ENCODE results near the gene GALC. TPM values are rescaled to one million over a fixed set of nuclear protein-coding genes. Genes with fewer than 3 reads are reported as not detected.

Gene GALC
- total RNA-seq = 10 to 100 TPM; 11.2 to 12.7 TPM

DNA sequence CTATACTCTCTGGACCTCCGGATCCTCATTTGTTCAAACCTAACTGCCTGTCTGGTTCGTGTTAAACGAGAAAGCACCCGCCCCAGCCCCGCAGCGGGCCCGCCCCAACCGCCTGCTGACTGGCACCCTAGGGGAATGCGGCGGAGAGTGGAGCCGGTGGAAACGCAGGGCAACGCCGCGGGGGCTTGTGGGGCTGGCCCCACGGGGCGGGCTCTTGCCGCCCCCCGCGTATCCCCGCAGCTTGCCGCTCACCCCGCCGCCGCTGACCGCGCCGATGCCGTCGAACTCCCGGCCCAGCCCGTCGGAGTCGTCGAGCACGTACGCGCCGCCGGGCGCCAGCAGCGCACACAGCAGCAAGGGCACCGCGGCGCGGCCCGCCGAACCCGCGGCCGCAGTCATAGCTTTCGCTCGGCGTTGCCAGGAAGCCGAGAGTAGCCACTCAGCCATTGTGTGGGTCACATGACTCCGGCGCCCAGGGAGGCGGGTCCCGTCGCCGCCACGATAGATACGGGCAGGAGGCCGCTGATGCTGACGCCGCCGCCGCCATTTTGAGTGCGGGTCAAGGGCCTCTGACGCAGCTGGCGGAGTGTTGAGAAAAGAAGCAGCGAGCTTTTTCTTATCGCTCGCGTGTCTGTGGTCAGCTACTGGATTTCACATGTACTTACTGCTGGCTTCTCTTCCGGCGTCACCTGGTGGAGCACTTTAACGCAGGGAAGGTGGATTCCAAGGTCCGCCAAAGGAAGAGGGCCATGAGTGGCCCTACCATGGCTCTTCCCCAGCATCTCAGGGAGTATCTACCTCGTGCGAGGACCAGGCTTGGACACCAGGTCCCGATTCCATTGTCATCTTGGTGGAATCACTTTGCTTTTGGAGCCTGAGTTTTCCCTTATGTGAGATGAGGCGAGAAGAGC, at the start of gene GALC:
Gene GALC (minus strand): TSS at position 465 of the 911 bp plus-strand sequence. CDS start 18 bp downstream, at position 447.
- no peaks in the 10 kb centered on the region for H3K36me3 Mint-ChIP-seq (ENCODE audit: low read depth)
- DNase-seq = peak; percentile 96
- peak within 1 kb of the TSS; percentile 81 for H3K4me3 Mint-ChIP-seq
- intact Hi-C loops (cut with micrococcal nuclease) = loop anchor here (1.0 to 10.0 kb wide), 6 partner anchors 13 to 832 kb away; partner anchors contain the start of genes SPATA7, TTC8 and ZC3H14
- H3K9me3 Mint-ChIP-seq = no peaks in the 10 kb centered on the region
- CTCF ChIA-PET = interaction anchor here (1.0 to 3.2 kb wide), 4 partner anchors 9 to 196 kb away, joined by 3 to 22 read pairs (median 4); partner anchors contain the start of gene GPR65
- no peaks in the 10 kb centered on the region for H3K27me3 Mint-ChIP-seq (ENCODE audit: low read depth)
- peaks cover 45% of the 10 kb centered on the region for H3K4me1 Mint-ChIP-seq (ENCODE audit: low read depth)
- H3K27ac Mint-ChIP-seq = peak within 1 kb of the TSS; percentile 96

DNA sequence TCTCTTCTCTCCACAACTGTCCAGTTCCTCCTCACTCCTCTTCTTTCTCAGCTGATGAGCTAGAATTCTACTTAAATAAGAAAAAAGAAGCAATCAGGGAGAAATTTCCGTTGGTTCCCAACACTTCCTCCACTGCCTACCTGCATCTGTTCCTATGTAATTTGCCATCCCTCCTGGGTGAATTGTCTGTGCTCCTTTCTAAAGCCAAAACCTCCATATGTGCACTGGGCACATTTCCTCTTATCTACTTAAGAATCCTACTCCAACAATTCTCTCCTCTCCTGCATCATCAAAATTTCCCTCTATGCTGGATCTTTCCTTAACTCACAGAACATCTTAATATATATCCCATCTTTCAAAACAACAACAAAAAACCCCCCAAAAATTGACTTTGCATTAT, 47.2 kb upstream of the GALC start:
- no peaks in the 10 kb centered on the region for H3K36me3 Mint-ChIP-seq (ENCODE audit: low read depth)
- intact Hi-C loops (cut with micrococcal nuclease) = no loop called here
- CTCF ChIA-PET = interaction anchor here (1.7 kb wide), 1 partner anchor 24 kb away, joined by 3 read pairs; no protein-coding TSS in a partner anchor
- DNase-seq = no peak
- no peaks in the 10 kb centered on the region for H3K9me3 Mint-ChIP-seq
- H3K27ac Mint-ChIP-seq = no peak overlapping the region
- H3K4me1 Mint-ChIP-seq (ENCODE audit: low read depth) = peaks cover 12% of the 10 kb centered on the region
- no peaks in the 10 kb centered on the region for H3K27me3 Mint-ChIP-seq (ENCODE audit: low read depth)
- H3K4me3 Mint-ChIP-seq = no peak overlapping the region

DNA sequence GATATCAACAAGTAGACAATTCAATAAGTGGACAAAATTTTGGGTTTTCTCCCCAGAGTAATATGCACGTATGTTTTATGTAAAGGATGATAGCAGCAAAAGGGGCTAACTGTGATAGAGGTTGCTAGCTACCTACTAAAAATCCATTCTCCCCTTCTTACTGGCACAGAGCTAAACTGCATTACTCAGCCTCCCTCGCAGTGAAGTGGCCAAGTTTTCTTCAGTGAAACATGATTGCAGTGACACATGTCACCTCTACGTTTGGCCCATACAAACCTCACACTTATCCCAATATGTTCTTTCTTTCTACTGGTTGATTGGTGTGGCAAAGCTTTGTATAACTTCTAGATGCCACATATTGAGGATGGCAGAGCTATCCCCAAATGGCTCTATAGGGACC, 46.2 kb upstream of the GALC start:
- no peaks in the 10 kb centered on the region for H3K36me3 Mint-ChIP-seq (ENCODE audit: low read depth)
- CTCF ChIA-PET = interaction anchor here (0.5 to 0.6 kb wide), 2 partner anchors 158 to 163 kb away, joined by 3 to 5 read pairs; no protein-coding TSS in a partner anchor
- H3K4me1 Mint-ChIP-seq (ENCODE audit: low read depth) = peaks cover 4% of the 10 kb centered on the region
- no peak overlapping the region for H3K27ac Mint-ChIP-seq
- H3K9me3 Mint-ChIP-seq = no peaks in the 10 kb centered on the region
- no peak for DNase-seq
- no peak overlapping the region for H3K4me3 Mint-ChIP-seq
- intact Hi-C loops (cut with micrococcal nuclease) = no loop called here
- no peaks in the 10 kb centered on the region for H3K27me3 Mint-ChIP-seq (ENCODE audit: low read depth)

DNA sequence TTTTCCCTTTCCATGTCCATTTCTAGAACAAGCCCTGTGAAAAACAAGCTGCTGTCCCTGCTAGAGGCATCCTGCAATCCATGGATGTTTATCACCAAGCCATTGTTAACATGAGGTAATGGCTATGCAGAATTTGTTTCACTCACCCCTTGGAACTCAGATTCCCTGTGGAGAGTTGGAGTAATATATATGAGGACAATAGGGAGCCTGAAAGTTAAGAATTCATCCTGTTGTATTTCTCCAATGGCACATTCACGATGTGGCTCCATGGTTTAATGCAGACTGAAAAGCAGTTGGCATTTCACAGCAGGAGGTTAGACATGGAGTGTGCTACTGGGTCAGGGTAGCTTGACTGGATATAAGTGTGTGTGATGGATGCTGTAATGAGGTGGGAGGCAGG, 44.3 kb upstream of the GALC start:
- Mint-ChIP-seq H3K36me3 (ENCODE audit: low read depth) (no peaks in the 10 kb centered on the region), H3K27me3 (ENCODE audit: low read depth) (no peaks in the 10 kb centered on the region), H3K4me3 (no peak overlapping the region), H3K4me1 (ENCODE audit: low read depth) (peaks cover 2% of the 10 kb centered on the region), H3K9me3 (no peaks in the 10 kb centered on the region), H3K27ac (no peak overlapping the region)
- DNase-seq = no peak
- intact Hi-C loops (cut with micrococcal nuclease) = no loop called here
- CTCF ChIA-PET = no interaction called here

DNA sequence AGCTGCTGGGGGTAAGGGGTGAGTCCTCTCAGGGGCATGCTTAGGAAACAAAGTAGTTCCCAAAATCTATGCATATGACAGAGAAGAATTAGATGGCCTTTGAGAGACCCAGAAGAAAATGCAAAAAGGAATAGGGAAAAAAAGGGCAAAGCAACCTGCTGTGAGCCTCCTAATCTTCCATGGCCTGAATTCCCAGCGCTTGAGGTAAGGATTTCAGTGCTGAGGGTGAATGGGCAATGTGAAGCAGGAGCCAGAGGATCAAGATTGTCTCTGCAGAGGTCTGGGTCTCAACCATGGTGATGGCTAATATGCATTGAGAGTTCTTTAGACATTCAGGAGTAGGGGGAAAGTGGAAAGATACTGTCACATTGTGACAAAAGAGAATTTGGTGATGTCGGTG, 43.4 kb upstream of the GALC start:
- no peak overlapping the region for H3K4me3 Mint-ChIP-seq
- no peaks in the 10 kb centered on the region for H3K27me3 Mint-ChIP-seq (ENCODE audit: low read depth)
- H3K4me1 Mint-ChIP-seq (ENCODE audit: low read depth) = peaks cover 2% of the 10 kb centered on the region
- intact Hi-C loops (cut with micrococcal nuclease) = no loop called here
- H3K9me3 Mint-ChIP-seq = no peaks in the 10 kb centered on the region
- DNase-seq = no peak
- no peak overlapping the region for H3K27ac Mint-ChIP-seq
- CTCF ChIA-PET = no interaction called here
- no peaks in the 10 kb centered on the region for H3K36me3 Mint-ChIP-seq (ENCODE audit: low read depth)

DNA sequence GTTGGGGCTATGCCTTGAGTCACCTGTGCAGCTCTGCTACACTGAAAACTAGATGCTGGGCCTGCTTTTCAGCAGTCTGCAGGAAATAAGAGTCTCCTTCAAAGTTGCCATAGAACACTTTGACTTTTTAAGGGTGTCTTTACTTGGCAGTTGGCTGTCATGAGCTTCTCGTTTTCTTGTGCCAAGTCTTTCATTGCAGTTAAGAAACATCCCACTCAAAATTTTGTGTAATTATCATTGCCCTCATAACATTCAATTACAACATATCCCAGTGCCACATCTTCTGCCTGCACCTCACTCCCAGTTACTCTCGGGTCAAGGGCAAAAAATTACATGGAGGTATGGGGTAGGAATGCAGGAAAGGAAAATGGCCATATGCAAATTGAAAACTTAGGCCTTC, 41.1 kb upstream of the GALC start:
- no peak for DNase-seq
- no peaks in the 10 kb centered on the region for H3K36me3 Mint-ChIP-seq (ENCODE audit: low read depth)
- peaks cover 19% of the 10 kb centered on the region for H3K4me1 Mint-ChIP-seq (ENCODE audit: low read depth)
- H3K9me3 Mint-ChIP-seq = no peaks in the 10 kb centered on the region
- no peaks in the 10 kb centered on the region for H3K27me3 Mint-ChIP-seq (ENCODE audit: low read depth)
- CTCF ChIA-PET = interaction anchor here (0.6 to 0.7 kb wide), 2 partner anchors 22 to 53 kb away, joined by 4 to 6 read pairs; no protein-coding TSS in a partner anchor
- no peak overlapping the region for H3K4me3 Mint-ChIP-seq
- intact Hi-C loops (cut with micrococcal nuclease) = no loop called here
- no peak overlapping the region for H3K27ac Mint-ChIP-seq

DNA sequence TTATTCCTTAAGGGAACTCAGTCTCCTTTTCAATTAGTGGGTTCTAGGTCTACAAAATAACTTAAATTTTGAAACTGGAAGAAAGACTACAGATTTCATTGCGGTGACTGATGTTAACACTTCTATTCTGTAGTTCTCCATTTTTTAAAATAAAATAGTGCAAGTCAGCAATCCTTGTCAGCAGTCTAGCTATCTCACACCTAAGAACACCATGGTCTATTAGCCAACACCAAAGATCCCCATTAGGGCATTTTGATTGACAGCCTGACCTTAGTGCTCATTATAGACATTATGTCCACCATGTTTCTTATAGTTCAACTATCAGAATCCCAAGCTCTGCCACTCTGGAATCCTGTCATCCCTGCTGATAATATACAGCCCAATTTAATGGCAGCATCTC, 39.4 kb upstream of the GALC start:
- Mint-ChIP-seq H3K4me3 (no peak overlapping the region), H3K36me3 (ENCODE audit: low read depth) (no peaks in the 10 kb centered on the region), H3K27ac (no peak overlapping the region), H3K4me1 (ENCODE audit: low read depth) (peaks cover 28% of the 10 kb centered on the region), H3K9me3 (no peaks in the 10 kb centered on the region), H3K27me3 (ENCODE audit: low read depth) (no peaks in the 10 kb centered on the region)
- CTCF ChIA-PET = no interaction called here
- no peak for DNase-seq
- intact Hi-C loops (cut with micrococcal nuclease) = no loop called here

DNA sequence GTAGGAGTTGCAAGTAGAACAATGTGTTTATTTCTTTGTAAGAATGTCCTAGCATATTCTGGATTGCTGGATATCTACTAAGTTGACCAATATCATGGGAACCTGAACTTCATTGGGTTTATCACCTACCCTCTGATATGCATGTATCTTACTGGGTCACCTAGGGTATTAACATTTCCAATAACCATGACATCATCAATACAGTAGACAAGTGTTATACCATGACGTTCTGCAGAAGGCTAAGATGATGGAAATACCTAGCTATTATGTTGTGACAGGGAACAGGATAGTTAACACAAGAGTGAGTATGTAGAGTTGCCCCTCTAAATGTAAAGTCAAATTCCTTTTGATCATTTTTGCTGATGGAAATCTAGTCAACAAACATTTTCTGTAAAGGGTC, 37.9 kb upstream of the GALC start:
- Mint-ChIP-seq H3K9me3 (no peaks in the 10 kb centered on the region), H3K27ac (no peak overlapping the region), H3K4me3 (no peak overlapping the region), H3K36me3 (ENCODE audit: low read depth) (no peaks in the 10 kb centered on the region), H3K27me3 (ENCODE audit: low read depth) (no peaks in the 10 kb centered on the region), H3K4me1 (ENCODE audit: low read depth) (peaks cover 40% of the 10 kb centered on the region)
- intact Hi-C loops (cut with micrococcal nuclease) = no loop called here
- DNase-seq = no peak
- CTCF ChIA-PET = interaction anchor here (1.2 to 1.5 kb wide), 3 partner anchors 26 to 225 kb away, joined by 3 to 4 read pairs (median 3); partner anchors contain the start of gene GPR65

DNA sequence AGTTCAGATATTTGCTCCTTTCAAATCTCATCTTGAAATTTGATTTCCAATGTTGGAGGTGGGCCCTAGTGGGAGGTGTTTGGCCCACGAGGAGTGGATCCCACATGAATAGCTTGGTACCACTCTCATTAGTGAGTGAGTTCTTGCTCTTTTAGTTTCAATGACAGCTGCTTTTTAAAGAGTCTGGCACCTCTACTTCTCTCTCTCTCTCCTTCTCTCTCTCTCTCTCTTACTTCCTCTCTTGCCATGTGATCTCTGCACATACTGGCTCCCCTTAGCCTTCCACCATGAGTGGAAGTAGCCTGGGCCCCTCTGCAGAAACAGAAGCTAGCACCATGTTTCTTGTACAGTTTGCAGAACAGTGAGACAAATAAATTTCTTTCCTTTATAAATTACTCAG, 37.1 kb upstream of the GALC start:
- peak overlapping the region; percentile 72 for H3K27ac Mint-ChIP-seq
- intact Hi-C loops (cut with micrococcal nuclease) = no loop called here
- no peak for DNase-seq
- H3K4me3 Mint-ChIP-seq = no peak overlapping the region
- H3K4me1 Mint-ChIP-seq (ENCODE audit: low read depth) = peaks cover 47% of the 10 kb centered on the region
- no peaks in the 10 kb centered on the region for H3K9me3 Mint-ChIP-seq
- CTCF ChIA-PET = interaction anchor here (1.2 to 1.5 kb wide), 2 partner anchors 25 to 224 kb away, joined by 3 to 4 read pairs; partner anchors contain the start of gene GPR65
- H3K27me3 Mint-ChIP-seq (ENCODE audit: low read depth) = no peaks in the 10 kb centered on the region
- no peaks in the 10 kb centered on the region for H3K36me3 Mint-ChIP-seq (ENCODE audit: low read depth)

DNA sequence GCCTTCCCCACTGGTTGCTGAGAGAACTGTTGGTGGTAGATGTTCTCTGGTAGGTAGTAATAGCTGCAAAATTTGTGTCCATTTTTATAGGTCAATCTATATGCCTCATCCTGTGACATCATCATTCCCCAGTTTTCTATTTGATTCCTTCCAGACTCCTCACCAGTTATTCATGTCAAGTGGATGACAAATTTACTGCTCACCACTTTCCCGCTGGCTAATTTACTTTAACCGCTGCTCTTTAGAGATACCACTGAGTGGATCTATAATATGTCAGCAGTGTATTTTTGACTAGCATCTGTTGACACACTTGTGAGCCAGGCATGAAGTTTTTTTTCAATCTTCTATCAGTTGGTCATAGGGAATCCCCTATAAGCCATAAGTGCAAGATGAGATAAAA, 36.5 kb upstream of the GALC start:
- Mint-ChIP-seq H3K4me3 (no peak overlapping the region), H3K36me3 (ENCODE audit: low read depth) (no peaks in the 10 kb centered on the region), H3K9me3 (no peaks in the 10 kb centered on the region), H3K27ac (peak overlapping the region; percentile 8), H3K4me1 (ENCODE audit: low read depth) (peaks cover 53% of the 10 kb centered on the region), H3K27me3 (ENCODE audit: low read depth) (no peaks in the 10 kb centered on the region)
- intact Hi-C loops (cut with micrococcal nuclease) = loop anchor here (1.0 kb wide), 3 partner anchors 15 to 36 kb away; partner anchors contain the start of gene GALC
- peak; percentile 28 for DNase-seq
- CTCF ChIA-PET = interaction anchor here (1.9 kb wide), 1 partner anchor 16 kb away, joined by 7 read pairs; no protein-coding TSS in a partner anchor

DNA sequence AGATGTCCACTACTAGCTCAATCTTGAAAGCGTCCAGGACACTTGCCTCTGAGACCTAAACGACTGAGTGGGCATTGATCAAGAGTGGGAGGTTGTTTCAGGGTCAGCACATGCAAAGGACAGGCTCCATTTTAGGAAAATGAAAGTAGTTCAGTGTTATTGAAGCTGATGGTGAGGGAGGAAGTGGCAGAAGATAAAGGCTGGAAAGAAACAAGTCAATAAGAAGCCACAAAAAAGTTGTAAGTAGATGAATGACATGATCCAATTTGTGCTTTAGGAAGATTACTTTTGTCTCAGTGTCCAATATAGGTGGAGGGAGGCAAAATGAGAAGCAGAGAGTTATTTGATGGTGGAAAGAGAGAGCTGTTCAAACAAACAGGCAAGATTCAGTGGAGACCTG, 33.9 kb upstream of the GALC start:
- DNase-seq = no peak
- Mint-ChIP-seq H3K27ac (no peak overlapping the region), H3K4me1 (ENCODE audit: low read depth) (peaks cover 70% of the 10 kb centered on the region), H3K4me3 (no peak overlapping the region), H3K36me3 (ENCODE audit: low read depth) (no peaks in the 10 kb centered on the region), H3K27me3 (ENCODE audit: low read depth) (no peaks in the 10 kb centered on the region), H3K9me3 (no peaks in the 10 kb centered on the region)
- intact Hi-C loops (cut with micrococcal nuclease) = no loop called here
- CTCF ChIA-PET = interaction anchor here (1.1 to 1.5 kb wide), 2 partner anchors 13 to 142 kb away, joined by 4 to 5 read pairs; no protein-coding TSS in a partner anchor

DNA sequence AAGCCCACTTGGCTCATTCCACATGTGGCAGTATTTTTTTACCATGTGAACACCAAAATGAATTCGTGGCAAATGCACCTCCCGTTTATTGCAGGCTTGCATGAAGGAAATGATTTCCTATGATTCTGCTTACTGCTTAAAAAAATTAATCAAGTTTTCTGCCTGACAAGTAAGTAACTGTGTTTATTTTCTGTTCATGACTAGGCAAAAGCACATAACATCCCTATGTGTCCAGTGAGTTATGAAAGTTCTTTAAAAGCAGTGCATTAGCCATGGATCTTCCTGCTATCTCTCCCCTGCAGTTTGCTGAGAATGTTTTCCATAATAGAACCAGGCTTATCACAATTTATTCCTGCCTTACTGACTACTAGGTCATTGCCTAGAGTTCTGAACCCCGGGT, 32.3 kb upstream of the GALC start:
- CTCF ChIA-PET = interaction anchor here (1.0 to 1.5 kb wide), 2 partner anchors 11 to 143 kb away, joined by 3 to 4 read pairs; no protein-coding TSS in a partner anchor
- DNase-seq = no peak

More for the DNA sequence above, 32.3 kb upstream of the GALC start:
- intact Hi-C loops (cut with micrococcal nuclease) = no loop called here
- Mint-ChIP-seq H3K27me3 (ENCODE audit: low read depth) (no peaks in the 10 kb centered on the region), H3K36me3 (ENCODE audit: low read depth) (peaks cover 3% of the 10 kb centered on the region), H3K27ac (no peak overlapping the region), H3K9me3 (peaks cover 3% of the 10 kb centered on the region), H3K4me1 (ENCODE audit: low read depth) (peaks cover 66% of the 10 kb centered on the region), H3K4me3 (no peak overlapping the region)
